ENCODE measurements around the gene LHFPL6. TPM values are rescaled to one million over a fixed set of nuclear protein-coding genes. Genes with fewer than 3 reads are reported as not detected.

The LHFPL6 gene
- total and polyA plus RNA-seq, 9 donors: 45.0 to 76.3 (median 59.2) TPM

DNA sequence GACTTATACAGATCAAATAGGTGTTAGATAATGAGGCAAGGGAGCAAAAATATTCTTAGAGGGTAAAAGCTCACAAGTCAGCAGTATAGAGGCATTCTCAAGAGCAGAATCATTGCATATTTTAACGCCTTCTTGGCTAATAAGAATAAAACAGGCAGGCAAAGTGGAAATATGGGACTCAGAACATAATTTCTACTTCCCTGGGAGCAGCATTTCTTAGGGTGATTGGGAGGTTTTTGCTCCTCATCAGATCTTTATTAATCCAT lies 39.6 kb downstream of the LHFPL6 start:
- no CpG with 5 or more reads among the region's 1 CpG for WGBS (ENCODE audit: insufficient coverage)
- peaks cover 2% of the 10 kb centered on the region for H3K4me1 ChIP-seq (ENCODE audit: control insufficient read depth, insufficient read depth, low read length)

DNA sequence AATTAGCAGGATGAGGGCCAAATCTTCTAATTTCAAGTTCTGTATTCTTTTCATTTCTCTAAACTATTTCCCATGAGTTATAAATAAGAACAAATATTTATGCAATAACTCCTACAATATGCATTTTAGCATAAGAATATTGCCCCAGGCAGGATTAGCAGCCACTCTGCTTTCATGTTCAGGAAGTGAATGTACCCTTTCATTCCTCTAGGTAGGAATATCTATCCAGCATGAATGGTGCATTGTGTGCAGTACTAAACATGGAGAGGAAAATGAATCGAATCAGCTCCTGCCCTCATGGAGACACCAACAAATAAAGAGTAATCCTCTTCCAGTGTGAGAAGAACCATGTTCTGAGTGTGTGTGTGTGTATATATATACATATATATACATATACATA lies 41.0 kb downstream of the LHFPL6 start:
- Histone ChIP-seq H3K36me3 (ENCODE audit: control insufficient read depth, insufficient read depth, low read length) (no peaks in the 10 kb centered on the region), H3K27ac (ENCODE audit: low read length) (no peak overlapping the region), H3K4me1 (ENCODE audit: control insufficient read depth, insufficient read depth, low read length) (peaks cover 11% of the 10 kb centered on the region), H3K27me3 (ENCODE audit: control insufficient read depth, insufficient read depth, low read length) (no peaks in the 10 kb centered on the region), H3K4me3 (ENCODE audit: low read length) (no peak overlapping the region), H3K9me3 (replicated peaks; ENCODE audit: control insufficient read depth, low read depth, low read length) (peaks cover 3% of the 10 kb centered on the region)
- no peak for DNase-seq
- no CpG with 5 or more reads among the region's 1 CpG for WGBS (ENCODE audit: insufficient coverage)

More for the DNA sequence above, 39.6 kb downstream of the LHFPL6 start:
- no peaks in the 10 kb centered on the region for H3K9me3 ChIP-seq (replicated peaks; ENCODE audit: control insufficient read depth, low read depth, low read length)
- no peaks in the 10 kb centered on the region for H3K27me3 ChIP-seq (ENCODE audit: control insufficient read depth, insufficient read depth, low read length)
- H3K27ac ChIP-seq (ENCODE audit: low read length): no peak overlapping the region
- H3K4me3 ChIP-seq (ENCODE audit: low read length): no peak overlapping the region
- no peak for DNase-seq
- no peaks in the 10 kb centered on the region for H3K36me3 ChIP-seq (ENCODE audit: control insufficient read depth, insufficient read depth, low read length)

DNA sequence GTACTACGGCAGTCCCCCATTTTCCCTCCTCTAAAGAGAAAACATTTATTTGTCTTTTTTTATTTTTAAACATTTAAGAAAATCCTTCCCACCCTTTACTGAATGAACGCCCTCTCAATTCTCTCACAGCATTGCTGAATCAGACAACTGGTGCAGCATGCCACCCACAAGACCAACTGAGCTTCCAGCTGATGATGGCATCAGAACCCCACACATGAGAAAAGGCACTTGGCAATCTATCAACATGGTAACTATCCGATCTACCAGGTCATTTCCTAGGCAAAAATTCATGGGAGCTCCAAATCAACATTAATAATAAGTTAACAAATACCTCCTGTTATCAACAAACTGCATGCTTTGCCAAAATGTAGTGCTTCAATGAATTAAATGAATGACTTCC lies 43.1 kb downstream of the LHFPL6 start:
- H3K9me3 ChIP-seq (replicated peaks; ENCODE audit: control insufficient read depth, low read depth, low read length): peaks cover 3% of the 10 kb centered on the region
- no peak for DNase-seq
- no peak overlapping the region for H3K27ac ChIP-seq (ENCODE audit: low read length)
- H3K27me3 ChIP-seq (ENCODE audit: control insufficient read depth, insufficient read depth, low read length): no peaks in the 10 kb centered on the region
- 90% methylated on average over 1 of the region's 3 CpGs for WGBS (ENCODE audit: insufficient coverage)
- no peak overlapping the region for H3K4me3 ChIP-seq (ENCODE audit: low read length)
- peaks cover 15% of the 10 kb centered on the region for H3K4me1 ChIP-seq (ENCODE audit: control insufficient read depth, insufficient read depth, low read length)
- no peaks in the 10 kb centered on the region for H3K36me3 ChIP-seq (ENCODE audit: control insufficient read depth, insufficient read depth, low read length)

DNA sequence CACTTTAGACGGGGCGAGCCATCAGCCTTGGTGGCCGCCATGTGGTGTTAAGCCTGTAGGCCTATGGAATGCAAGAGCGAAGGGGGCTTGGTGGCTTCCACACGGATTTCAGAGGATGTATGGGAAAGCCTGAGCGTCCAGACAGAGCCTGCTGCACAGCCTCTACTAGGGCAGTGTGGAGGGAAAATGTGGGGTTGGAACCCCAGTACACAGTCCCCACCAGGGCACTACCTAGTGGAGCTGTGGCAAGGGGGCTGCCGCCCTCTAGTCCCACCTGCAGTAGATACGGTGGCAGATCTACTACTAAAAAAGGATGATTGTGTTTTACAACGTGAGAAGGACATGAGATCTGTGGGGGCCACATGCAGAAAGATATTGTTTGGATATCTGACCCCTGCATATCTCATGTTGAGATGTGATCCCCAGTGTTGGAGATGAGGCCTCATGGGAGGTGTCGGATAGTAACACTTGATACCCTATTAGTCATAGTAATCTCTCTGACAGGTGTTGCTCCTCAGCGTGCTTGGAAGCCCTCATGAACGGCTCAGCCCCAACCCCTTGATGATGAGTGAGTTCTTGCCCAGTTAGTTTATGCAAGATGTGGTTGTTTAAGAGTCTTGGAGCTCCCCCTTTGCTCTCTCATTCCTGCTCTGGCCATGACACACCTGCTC lies 45.6 kb downstream of the LHFPL6 start:
- peak; percentile 50 for DNase-seq
- Histone ChIP-seq H3K4me1 (ENCODE audit: control insufficient read depth, insufficient read depth, low read length) (peaks cover 15% of the 10 kb centered on the region), H3K4me3 (ENCODE audit: low read length) (no peak overlapping the region), H3K9me3 (replicated peaks; ENCODE audit: control insufficient read depth, low read depth, low read length) (peaks cover 3% of the 10 kb centered on the region), H3K27ac (ENCODE audit: low read length) (peak overlapping the region; percentile 25), H3K36me3 (ENCODE audit: control insufficient read depth, insufficient read depth, low read length) (no peaks in the 10 kb centered on the region), H3K27me3 (ENCODE audit: control insufficient read depth, insufficient read depth, low read length) (no peaks in the 10 kb centered on the region)
- 86% methylated on average over 6 of the region's 12 CpGs for WGBS (ENCODE audit: insufficient coverage)

DNA sequence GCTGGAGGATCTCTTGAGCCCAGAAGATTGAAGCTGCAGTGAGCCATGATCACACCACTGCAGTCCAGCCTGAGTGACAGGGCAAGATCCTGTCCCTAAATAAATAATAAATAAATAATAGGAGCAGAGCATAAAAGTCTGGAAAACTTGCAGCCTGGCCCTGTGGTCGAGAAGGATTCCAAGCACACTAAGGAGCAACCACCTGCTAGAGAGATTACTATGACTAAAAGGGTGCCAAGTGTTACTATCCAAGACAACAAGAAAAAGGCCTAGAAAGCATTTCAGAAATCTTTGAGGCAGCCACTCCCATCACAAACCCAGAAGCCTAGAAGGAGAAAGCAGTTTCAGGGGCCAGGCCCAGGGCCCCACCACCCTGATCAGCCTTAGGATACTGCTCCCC lies 46.1 kb downstream of the LHFPL6 start:
- DNase-seq: peak; percentile 57

DNA sequence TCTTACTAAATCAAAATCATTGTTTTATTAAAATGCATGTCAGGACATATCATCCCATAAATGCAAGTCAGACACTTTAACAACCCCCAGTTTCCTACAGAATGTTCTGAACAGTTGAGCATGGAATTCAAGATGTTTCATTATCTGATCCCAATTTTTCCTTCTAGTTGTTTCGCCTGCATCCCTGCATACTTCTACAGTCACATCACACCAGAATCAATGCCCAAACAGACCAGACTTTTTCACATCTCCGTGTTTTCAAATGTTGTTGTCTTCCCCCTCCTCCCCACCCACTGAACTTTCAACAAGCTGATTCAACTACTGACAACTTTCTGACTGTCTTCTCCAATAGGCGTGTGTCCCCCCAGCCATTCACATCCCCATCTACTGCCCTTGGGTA lies 48.6 kb downstream of the LHFPL6 start:
- Histone ChIP-seq H3K27ac (ENCODE audit: low read length) (no peak overlapping the region), H3K27me3 (ENCODE audit: control insufficient read depth, insufficient read depth, low read length) (no peaks in the 10 kb centered on the region), H3K4me3 (ENCODE audit: low read length) (no peak overlapping the region), H3K4me1 (ENCODE audit: control insufficient read depth, insufficient read depth, low read length) (peaks cover 15% of the 10 kb centered on the region), H3K9me3 (replicated peaks; ENCODE audit: control insufficient read depth, low read depth, low read length) (peaks cover 3% of the 10 kb centered on the region), H3K36me3 (ENCODE audit: control insufficient read depth, insufficient read depth, low read length) (no peaks in the 10 kb centered on the region)
- 72% methylated on average over 2 of the region's 3 CpGs for WGBS (ENCODE audit: insufficient coverage)
- DNase-seq: no peak

More for the DNA sequence above, 46.1 kb downstream of the LHFPL6 start:
- H3K36me3 ChIP-seq (ENCODE audit: control insufficient read depth, insufficient read depth, low read length): no peaks in the 10 kb centered on the region
- H3K27ac ChIP-seq (ENCODE audit: low read length): peak overlapping the region; percentile 25
- H3K27me3 ChIP-seq (ENCODE audit: control insufficient read depth, insufficient read depth, low read length): no peaks in the 10 kb centered on the region
- no CpG with 5 or more reads among the region's 1 CpG for WGBS (ENCODE audit: insufficient coverage)
- no peak overlapping the region for H3K4me3 ChIP-seq (ENCODE audit: low read length)
- peaks cover 3% of the 10 kb centered on the region for H3K9me3 ChIP-seq (replicated peaks; ENCODE audit: control insufficient read depth, low read depth, low read length)
- H3K4me1 ChIP-seq (ENCODE audit: control insufficient read depth, insufficient read depth, low read length): peaks cover 15% of the 10 kb centered on the region

DNA sequence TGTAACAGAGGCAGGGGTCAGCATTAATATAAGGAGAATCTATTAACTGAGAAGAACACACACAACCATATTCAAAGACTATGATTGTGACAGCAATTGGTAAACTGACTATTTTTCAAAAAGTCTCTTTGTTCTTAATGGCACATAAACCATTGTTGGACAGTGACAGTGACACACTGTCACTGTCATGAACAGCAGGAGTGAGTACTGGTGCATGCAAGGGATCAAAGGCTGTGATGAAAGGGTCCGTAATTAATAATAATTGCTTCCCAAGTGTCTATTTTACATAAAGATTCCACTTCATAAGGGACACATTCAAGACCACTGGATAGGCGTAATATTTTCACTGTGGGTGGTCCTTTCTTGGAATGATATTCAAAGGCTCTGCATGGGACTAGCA lies 50.7 kb downstream of the LHFPL6 start:
- Histone ChIP-seq H3K36me3 (ENCODE audit: control insufficient read depth, insufficient read depth, low read length) (no peaks in the 10 kb centered on the region), H3K9me3 (replicated peaks; ENCODE audit: control insufficient read depth, low read depth, low read length) (no peaks in the 10 kb centered on the region), H3K27me3 (ENCODE audit: control insufficient read depth, insufficient read depth, low read length) (no peaks in the 10 kb centered on the region), H3K27ac (ENCODE audit: low read length) (no peak overlapping the region), H3K4me3 (ENCODE audit: low read length) (no peak overlapping the region), H3K4me1 (ENCODE audit: control insufficient read depth, insufficient read depth, low read length) (peaks cover 9% of the 10 kb centered on the region)
- no peak for DNase-seq
- no CpG with 5 or more reads among the region's 2 CpGs for WGBS (ENCODE audit: insufficient coverage)

DNA sequence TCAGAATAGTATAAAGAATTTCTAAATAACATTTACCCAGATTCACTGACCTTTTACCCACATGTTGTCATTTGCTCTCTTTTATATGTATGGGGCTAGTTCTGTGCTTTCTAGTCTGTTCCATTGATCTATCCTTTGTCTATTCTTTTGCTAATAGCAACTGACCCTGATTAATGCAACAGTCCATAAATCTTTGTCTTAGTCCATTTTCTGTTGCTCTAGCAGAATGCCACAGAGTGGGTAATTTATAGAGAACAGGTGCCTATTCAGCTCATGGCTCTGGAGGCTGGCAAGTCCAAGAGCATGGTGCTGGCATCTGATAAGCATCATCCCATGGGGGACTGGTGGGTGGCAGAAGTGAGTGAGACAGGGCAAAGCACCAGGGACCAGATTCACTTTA lies 52.1 kb downstream of the LHFPL6 start:
- no peak for DNase-seq
- no peaks in the 10 kb centered on the region for H3K27me3 ChIP-seq (ENCODE audit: control insufficient read depth, insufficient read depth, low read length)
- H3K9me3 ChIP-seq (replicated peaks; ENCODE audit: control insufficient read depth, low read depth, low read length): no peaks in the 10 kb centered on the region
- H3K4me3 ChIP-seq (ENCODE audit: low read length): no peak overlapping the region
- no peaks in the 10 kb centered on the region for H3K36me3 ChIP-seq (ENCODE audit: control insufficient read depth, insufficient read depth, low read length)
- H3K27ac ChIP-seq (ENCODE audit: low read length): no peak overlapping the region
- no peaks in the 10 kb centered on the region for H3K4me1 ChIP-seq (ENCODE audit: control insufficient read depth, insufficient read depth, low read length)

DNA sequence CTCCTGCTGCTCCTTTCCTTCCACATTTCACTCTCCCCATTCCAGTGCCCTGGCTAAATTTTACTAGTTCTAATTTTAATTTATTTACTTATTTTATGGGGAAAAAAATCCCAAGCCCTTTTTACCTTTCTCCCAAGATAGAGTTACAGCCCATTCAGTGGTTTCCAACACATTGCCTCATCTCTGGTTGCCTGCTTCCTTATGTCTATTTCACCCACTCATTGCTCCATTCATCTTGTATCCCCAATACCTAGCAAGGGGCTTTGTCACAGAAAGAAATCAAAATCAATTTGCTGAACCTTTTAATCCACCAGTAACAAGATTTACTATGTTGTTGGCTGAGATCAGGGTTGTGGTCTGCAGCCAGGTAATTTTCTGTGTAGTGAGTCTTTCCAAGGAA lies 55.9 kb downstream of the LHFPL6 start:
- Histone ChIP-seq H3K9me3 (replicated peaks; ENCODE audit: control insufficient read depth, low read depth, low read length) (no peaks in the 10 kb centered on the region), H3K4me1 (ENCODE audit: control insufficient read depth, insufficient read depth, low read length) (peaks cover 2% of the 10 kb centered on the region), H3K36me3 (ENCODE audit: control insufficient read depth, insufficient read depth, low read length) (no peaks in the 10 kb centered on the region), H3K27me3 (ENCODE audit: control insufficient read depth, insufficient read depth, low read length) (no peaks in the 10 kb centered on the region), H3K27ac (ENCODE audit: low read length) (no peak overlapping the region), H3K4me3 (ENCODE audit: low read length) (no peak overlapping the region)
- no peak for DNase-seq

DNA sequence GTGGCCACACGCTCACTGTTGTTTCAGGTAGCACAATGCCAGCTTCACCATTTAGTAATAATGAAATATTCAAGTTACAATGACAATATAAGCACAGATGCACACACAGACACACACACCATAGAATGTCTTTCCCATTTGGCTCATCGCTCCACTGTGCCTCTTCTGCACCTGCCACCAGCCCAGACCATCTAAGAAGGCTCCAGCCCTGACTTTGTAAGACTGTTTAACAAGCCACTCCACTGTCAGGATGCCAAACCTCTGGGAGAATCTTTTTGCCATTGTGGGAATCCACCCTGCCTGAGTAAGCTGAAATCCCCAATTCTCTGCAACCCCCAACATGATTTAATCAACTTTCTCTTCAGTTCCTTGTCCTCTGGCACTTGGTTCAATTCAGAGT lies 60.6 kb downstream of the LHFPL6 start:
- WGBS (ENCODE audit: insufficient coverage): 100% methylated on average over 2 of the region's 2 CpGs
- no peak overlapping the region for H3K4me3 ChIP-seq (ENCODE audit: low read length)
- peak; percentile 24 for DNase-seq
- no peak overlapping the region for H3K27ac ChIP-seq (ENCODE audit: low read length)
- H3K36me3 ChIP-seq (ENCODE audit: control insufficient read depth, insufficient read depth, low read length): no peaks in the 10 kb centered on the region
- H3K9me3 ChIP-seq (replicated peaks; ENCODE audit: control insufficient read depth, low read depth, low read length): no peaks in the 10 kb centered on the region
- H3K27me3 ChIP-seq (ENCODE audit: control insufficient read depth, insufficient read depth, low read length): no peaks in the 10 kb centered on the region
- peaks cover 2% of the 10 kb centered on the region for H3K4me1 ChIP-seq (ENCODE audit: control insufficient read depth, insufficient read depth, low read length)

DNA sequence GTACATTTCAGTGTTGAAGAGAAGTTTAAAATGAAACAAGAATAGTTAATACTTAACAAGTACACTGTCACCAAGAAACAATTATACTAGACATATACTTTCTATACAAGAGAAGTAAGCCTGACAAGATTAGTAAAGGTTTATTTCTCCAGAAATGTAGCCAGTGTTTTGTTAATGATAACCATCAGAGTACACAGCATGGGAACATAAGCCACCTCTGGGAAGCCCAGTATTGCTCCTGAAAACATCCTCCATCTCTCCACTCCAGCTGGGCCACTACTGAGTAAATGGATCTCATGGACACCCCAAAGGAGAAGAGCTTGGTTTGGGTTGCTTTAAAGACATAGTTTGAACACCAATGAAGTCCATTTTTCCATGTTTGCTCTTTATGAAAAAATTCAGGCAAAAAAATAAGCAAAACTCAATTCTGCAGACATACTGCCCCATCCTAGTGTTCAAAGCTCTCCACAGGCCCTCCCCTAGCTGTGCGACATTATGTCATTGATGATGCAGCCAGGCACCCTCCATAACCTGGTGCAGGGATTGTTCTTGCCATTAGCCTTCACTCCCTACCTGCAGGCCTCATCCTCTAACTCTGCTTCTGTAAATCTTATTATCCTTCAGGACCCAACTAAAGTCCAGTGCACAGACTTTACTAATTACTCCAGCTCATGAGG lies 61.9 kb downstream of the LHFPL6 start:
- Histone ChIP-seq H3K27me3 (ENCODE audit: control insufficient read depth, insufficient read depth, low read length) (no peaks in the 10 kb centered on the region), H3K36me3 (ENCODE audit: control insufficient read depth, insufficient read depth, low read length) (no peaks in the 10 kb centered on the region), H3K4me3 (ENCODE audit: low read length) (no peak overlapping the region), H3K27ac (ENCODE audit: low read length) (no peak overlapping the region), H3K9me3 (replicated peaks; ENCODE audit: control insufficient read depth, low read depth, low read length) (no peaks in the 10 kb centered on the region), H3K4me1 (ENCODE audit: control insufficient read depth, insufficient read depth, low read length) (peaks cover 2% of the 10 kb centered on the region)
- DNase-seq: no peak
- 93% methylated on average over 1 of the region's 1 CpG for WGBS (ENCODE audit: insufficient coverage)
